ENCODE measurements around the gene FOXK1.

FOXK1 gene

DNA sequence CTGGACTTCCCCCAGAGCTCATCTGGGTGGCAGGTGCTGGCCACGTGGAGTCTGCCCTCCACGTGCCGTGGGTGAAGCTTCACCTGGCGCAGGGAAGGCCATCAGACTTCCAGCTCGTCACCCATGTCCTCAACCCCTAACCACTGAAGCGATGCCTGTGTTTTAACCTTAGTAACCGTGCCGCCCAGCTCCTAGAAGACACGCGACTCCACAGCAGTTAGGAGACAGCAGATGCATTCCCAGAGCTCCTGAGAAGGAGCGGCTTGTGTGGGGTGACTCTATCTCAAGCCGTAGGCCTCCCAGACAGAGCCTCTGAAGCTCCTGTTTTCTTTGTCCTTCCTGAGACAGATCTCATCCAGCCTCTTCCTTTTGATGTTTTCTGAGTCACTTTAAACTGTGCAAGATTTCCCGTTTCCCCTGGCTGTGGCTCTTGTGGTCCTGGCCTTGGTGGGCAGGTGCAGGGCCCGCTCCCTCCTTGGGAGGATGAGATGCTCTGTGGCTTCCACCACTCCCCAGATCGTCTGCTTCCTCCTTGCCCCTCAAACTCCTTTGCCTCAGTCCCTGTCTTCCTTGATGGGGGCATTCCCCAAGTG lies 51.9 kb downstream of the FOXK1 start:
- no peak for DNase-seq (ENCODE audit: low read depth)
- H3K4me3 ChIP-seq (ENCODE audit: low read depth, low read length) = no peak overlapping the region
- TF ChIP-seq MYC (IDR thresholded peaks at IDR 0.05; ENCODE audit: low read depth, low read length) (no peak), POLR2A (IDR thresholded peaks at IDR 0.05; ENCODE audit: extremely low read depth, insufficient read length) (no peak)
- TF ChIP-seq, protein P1, sequence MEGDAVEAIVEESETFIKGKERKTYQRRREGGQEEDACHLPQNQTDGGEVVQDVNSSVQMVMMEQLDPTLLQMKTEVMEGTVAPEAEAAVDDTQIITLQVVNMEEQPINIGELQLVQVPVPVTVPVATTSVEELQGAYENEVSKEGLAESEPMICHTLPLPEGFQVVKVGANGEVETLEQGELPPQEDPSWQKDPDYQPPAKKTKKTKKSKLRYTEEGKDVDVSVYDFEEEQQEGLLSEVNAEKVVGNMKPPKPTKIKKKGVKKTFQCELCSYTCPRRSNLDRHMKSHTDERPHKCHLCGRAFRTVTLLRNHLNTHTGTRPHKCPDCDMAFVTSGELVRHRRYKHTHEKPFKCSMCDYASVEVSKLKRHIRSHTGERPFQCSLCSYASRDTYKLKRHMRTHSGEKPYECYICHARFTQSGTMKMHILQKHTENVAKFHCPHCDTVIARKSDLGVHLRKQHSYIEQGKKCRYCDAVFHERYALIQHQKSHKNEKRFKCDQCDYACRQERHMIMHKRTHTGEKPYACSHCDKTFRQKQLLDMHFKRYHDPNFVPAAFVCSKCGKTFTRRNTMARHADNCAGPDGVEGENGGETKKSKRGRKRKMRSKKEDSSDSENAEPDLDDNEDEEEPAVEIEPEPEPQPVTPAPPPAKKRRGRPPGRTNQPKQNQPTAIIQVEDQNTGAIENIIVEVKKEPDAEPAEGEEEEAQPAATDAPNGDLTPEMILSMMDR (IDR thresholded peaks at IDR 0.05; ENCODE audit: low read depth, low read length) = no peak
- TF ChIP-seq, protein P2, sequence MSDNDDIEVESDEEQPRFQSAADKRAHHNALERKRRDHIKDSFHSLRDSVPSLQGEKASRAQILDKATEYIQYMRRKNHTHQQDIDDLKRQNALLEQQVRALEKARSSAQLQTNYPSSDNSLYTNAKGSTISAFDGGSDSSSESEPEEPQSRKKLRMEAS (IDR thresholded peaks at IDR 0.05; ENCODE audit: low read depth, low read length) = no peak

DNA sequence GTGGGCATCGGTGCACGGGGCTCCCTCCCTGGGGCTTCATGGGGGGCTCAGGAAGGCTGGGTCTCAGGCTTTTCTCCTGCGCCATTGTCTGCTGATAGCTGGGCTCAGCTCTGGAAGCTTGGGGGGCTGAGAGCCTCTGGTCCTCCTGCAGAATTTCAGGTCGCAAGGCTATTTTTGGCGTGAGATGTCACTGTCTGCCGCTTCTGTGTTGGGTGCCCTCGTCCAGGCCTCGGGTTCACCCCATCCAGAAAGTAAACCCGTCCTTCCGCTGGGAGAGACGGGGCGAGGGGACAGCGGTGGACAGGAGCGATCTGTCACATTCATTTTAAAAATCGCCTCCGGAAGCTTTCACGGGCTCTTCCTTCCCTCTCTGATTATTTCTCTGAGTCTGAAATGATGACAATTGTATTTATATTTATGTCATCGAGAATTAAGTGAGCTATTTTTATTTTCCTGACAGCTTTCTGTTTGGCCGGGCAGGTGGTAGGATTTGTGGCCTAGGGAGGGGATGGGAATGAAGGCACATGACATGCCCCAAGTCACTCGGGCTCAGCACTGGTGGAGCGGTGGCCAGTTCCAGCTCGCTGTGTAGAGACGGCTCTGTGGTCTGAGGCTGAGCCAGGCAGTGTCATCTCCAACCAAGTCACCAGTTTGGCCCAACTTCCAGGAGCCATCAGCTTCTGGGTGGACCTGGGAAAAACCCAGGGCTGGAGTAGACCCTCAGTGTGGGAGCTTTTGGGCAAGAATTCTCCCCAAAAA lies 52.7 kb downstream of the FOXK1 start:
- no peak for DNase-seq (ENCODE audit: low read depth)
- TF ChIP-seq POLR2A (IDR thresholded peaks at IDR 0.05; ENCODE audit: extremely low read depth, insufficient read length) = no peak
- TF ChIP-seq, protein P1 (IDR thresholded peaks at IDR 0.05; ENCODE audit: low read depth, low read length) = no peak
- no peak for TF ChIP-seq MYC (IDR thresholded peaks at IDR 0.05; ENCODE audit: low read depth, low read length)
- TF ChIP-seq, protein P2 (IDR thresholded peaks at IDR 0.05; ENCODE audit: low read depth, low read length) = no peak
- no peak overlapping the region for H3K4me3 ChIP-seq (ENCODE audit: low read depth, low read length)

DNA sequence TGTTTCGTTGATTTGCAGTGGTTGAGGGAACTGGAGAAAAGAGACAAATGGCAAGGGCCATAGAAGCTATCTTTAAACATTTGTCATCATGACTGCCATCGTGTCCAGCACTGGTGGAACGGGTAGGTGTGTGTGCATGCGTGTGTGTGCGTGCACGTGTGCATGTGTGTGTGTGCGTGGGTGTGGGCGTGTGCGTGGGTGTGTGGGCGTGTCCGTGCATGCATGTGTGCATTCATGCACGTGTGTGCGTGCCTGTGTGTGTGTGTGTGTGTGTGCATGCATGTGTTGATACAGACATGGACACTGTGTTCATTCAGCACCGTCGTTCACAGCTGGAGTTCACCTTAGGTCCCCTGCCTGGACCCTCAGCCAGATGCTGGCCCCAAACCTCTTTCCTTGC lies 55.2 kb downstream of the FOXK1 start:
- no peak overlapping the region for H3K4me3 ChIP-seq (ENCODE audit: low read depth, low read length)
- DNase-seq (ENCODE audit: low read depth) = no peak
- TF ChIP-seq, protein P2 (IDR thresholded peaks at IDR 0.05; ENCODE audit: low read depth, low read length) = no peak
- TF ChIP-seq MYC (IDR thresholded peaks at IDR 0.05; ENCODE audit: low read depth, low read length) (no peak), POLR2A (IDR thresholded peaks at IDR 0.05; ENCODE audit: extremely low read depth, insufficient read length) (no peak)
- TF ChIP-seq, protein P1 (IDR thresholded peaks at IDR 0.05; ENCODE audit: low read depth, low read length) = no peak

DNA sequence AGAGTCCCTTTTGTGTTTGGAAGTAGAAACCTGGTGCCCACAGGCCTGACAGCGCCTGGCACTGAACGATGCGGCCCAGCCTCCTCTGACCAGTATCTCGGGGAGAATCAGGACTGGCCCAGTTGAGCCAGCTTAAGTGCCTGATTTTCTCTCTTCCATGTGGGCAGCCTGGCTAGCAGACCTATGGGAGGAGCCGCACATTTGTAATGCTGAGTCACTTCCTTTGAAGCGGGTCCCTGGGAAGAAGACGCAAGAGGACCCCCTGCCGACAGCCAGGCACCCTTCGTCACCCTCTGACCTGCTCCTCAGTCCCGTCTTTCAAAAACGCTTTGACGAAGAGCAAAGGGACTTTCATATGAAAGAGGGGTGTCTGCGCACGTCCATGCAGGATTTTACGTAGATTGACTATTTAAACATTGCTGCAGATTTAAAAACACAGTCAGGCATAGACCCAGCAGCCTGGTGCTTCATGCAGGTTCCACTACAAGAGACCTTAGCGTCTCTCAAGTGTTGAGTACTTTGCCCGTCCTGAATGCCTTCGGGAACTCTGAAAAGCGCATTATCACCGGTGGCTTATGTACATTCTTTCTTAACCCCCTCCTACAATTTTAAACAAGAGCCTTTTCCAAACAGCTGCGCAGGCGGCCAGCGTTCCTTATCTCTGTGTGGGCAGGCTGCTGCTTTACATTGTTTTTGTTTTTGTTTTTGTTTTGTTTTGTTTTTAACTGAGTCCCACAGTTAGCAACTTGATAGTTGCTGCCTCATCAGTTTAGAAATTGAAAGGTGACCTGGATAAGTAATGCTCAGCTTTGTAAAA lies 56.8 kb downstream of the FOXK1 start:
- H3K4me3 ChIP-seq (ENCODE audit: low read depth, low read length) = peak overlapping the region; percentile 4
- TF ChIP-seq, protein P2 (IDR thresholded peaks at IDR 0.05; ENCODE audit: low read depth, low read length) = peak; percentile 81
- TF ChIP-seq POLR2A (IDR thresholded peaks at IDR 0.05; ENCODE audit: extremely low read depth, insufficient read length) = no peak
- peak; percentile 88; the same call in 1 of the 2 replicates for TF ChIP-seq MYC (IDR thresholded peaks at IDR 0.05; ENCODE audit: low read depth, low read length)
- TF ChIP-seq, protein P1 (IDR thresholded peaks at IDR 0.05; ENCODE audit: low read depth, low read length) = peak; percentile 36
- DNase-seq (ENCODE audit: low read depth) = peak; percentile 96

DNA sequence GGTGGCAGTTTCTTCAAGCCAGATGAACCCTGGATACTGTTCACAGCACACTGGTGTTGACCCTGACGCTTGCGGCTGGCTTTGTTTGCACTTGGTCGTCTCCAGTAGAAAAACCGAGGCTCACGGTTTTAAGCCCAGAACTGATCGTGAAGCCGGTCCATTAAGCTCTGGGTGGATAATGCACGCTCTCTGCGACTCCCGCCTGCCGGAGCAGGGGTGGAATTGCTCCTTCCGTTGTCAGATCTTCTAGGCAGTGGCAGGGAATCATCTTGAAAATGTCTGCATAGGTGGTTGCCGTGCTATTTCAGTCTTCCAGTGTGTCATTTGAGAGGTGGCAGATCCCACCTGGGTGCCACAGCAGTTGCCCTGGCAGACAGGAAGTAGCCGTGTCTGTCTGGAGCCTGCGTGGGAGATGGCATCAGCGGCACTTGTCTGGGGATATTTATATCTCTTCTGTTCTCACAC lies 57.5 kb downstream of the FOXK1 start:
- DNase-seq (ENCODE audit: low read depth) = peak; percentile 59
- no peak overlapping the region for H3K4me3 ChIP-seq (ENCODE audit: low read depth, low read length)
- TF ChIP-seq, protein P1 (IDR thresholded peaks at IDR 0.05; ENCODE audit: low read depth, low read length) = no peak
- TF ChIP-seq MYC (IDR thresholded peaks at IDR 0.05; ENCODE audit: low read depth, low read length) = no peak
- TF ChIP-seq POLR2A (IDR thresholded peaks at IDR 0.05; ENCODE audit: extremely low read depth, insufficient read length) = no peak
- TF ChIP-seq, protein P2 (IDR thresholded peaks at IDR 0.05; ENCODE audit: low read depth, low read length) = no peak
